MCF 10A (cell line): Measurements from ENCODE around the gene IQCK. TPM values are rescaled to one million over a fixed set of nuclear protein-coding genes. Genes with fewer than 3 reads are reported as not detected.

Experiments used
- BruUV-seq: library from RNA; stranded (reverse); fragments of 400-500 nt; replicated peaks from 2 replicates; lab custom pipeline; 2021; lab: Mats Ljungman, UMichigan
- CTCF ChIA-PET: fragments of 300-600 bp; sonication (Branson Sonifier 250); formaldehyde crosslinking; extraction: SDS; loops from one replicate; lab custom pipeline; 2021; ENCODE audit warnings: antibody characterized with exemption, inconsistent platforms; lab: Yijun Ruan, JAX
- POLR2A ChIA-PET: fragments of 300-600, 350-650 bp; sonication (Branson Sonifier 250); formaldehyde crosslinking; extraction: SDS; loops from one replicate; lab custom pipeline; 2020; ENCODE audit warnings: antibody characterized with exemption, inconsistent platforms; lab: Yijun Ruan, JAX
- DNase-seq: peaks from one replicate; pipeline ENCODE4 v3.0.0-alpha.2; 2018; ENCODE audit not compliant: unreplicated experiment
- H3K27ac Mint-ChIP-seq: one replicate; pipeline ENCODE4 v1.8.0; 2022; ENCODE audit warnings: mild to moderate bottlenecking, low read depth, mixed read lengths; ENCODE audit not compliant: unreplicated experiment
- H3K27me3 Mint-ChIP-seq: one replicate; pipeline ENCODE4 v1.8.0; 2022; ENCODE audit warnings: mixed read lengths; ENCODE audit not compliant: insufficient read depth, unreplicated experiment
- H3K36me3 Mint-ChIP-seq: one replicate; pipeline ENCODE4 v1.8.0; 2022; ENCODE audit warnings: mild to moderate bottlenecking, moderate library complexity, mixed read lengths; ENCODE audit not compliant: insufficient read depth, unreplicated experiment
- H3K4me1 Mint-ChIP-seq: one replicate; pipeline ENCODE4 v1.8.0; 2022; ENCODE audit warnings: mixed read lengths; ENCODE audit not compliant: insufficient read depth, unreplicated experiment
- H3K4me3 Mint-ChIP-seq: one replicate; pipeline ENCODE4 v1.8.0; 2022; ENCODE audit warnings: mild to moderate bottlenecking, moderate library complexity, mixed read lengths; ENCODE audit not compliant: unreplicated experiment
- H3K9me3 Mint-ChIP-seq: one replicate; pipeline ENCODE4 v1.8.0; 2022; ENCODE audit warnings: mixed read lengths; ENCODE audit not compliant: unreplicated experiment
- CTCF ChIP-seq: fragments of 200-600 bp; IDR thresholded peaks from one replicate; pipeline ENCODE4 v1.8.0; 2022; ENCODE audit warnings: antibody characterized with exemption, mild to moderate bottlenecking; ENCODE audit not compliant: unreplicated experiment
- intact Hi-C: fragments of 100-400 bp; cut with micrococcal nuclease; formaldehyde crosslinking; loops from 2 replicates; pipeline ENCODE4 v1.14.1; 2022
- total RNA-seq: library from RNA; stranded (reverse); gene quantifications from 2 replicates; pipeline ENCODE4 v1.2.3, GENCODE V29; 2022

Gene IQCK
- total RNA-seq, 1 experiment from 2014 or later = 5.9 TPM

- no peaks in the 10 kb centered on the region for H3K36me3 Mint-ChIP-seq
- no peak for TF ChIP-seq CTCF
- no peak for DNase-seq
- H3K27me3 Mint-ChIP-seq = peaks cover 12% of the 10 kb centered on the region
- no TSS peak for BruUV-seq
- ChIA-PET CTCF (interaction anchor here (1.0 to 5.5 kb wide), 4 partner anchors 281 to 322 kb away, joined by 3 to 43 read pairs (median 4); no protein-coding TSS in a partner anchor), POLR2A (interaction anchor here (0.9 kb wide), 1 partner anchor 20 kb away, joined by 3 read pairs; no protein-coding TSS in a partner anchor)
- H3K27ac Mint-ChIP-seq = no peak overlapping the region
- H3K9me3 Mint-ChIP-seq = no peaks in the 10 kb centered on the region
- no peak overlapping the region for H3K4me3 Mint-ChIP-seq
- intact Hi-C loops = no loop called here
- peaks cover 10% of the 10 kb centered on the region for H3K4me1 Mint-ChIP-seq
Observed at GRCh38 chr16:19881783-19882182, 163.7 kb downstream of the IQCK start.

GRCh38 chr16:19882186-19882585, 164.1 kb downstream of the IQCK start:
- DNase-seq = no peak
- Mint-ChIP-seq H3K4me3 (no peak overlapping the region), H3K36me3 (no peaks in the 10 kb centered on the region), H3K27ac (no peak overlapping the region), H3K4me1 (peaks cover 10% of the 10 kb centered on the region), H3K9me3 (no peaks in the 10 kb centered on the region), H3K27me3 (peaks cover 12% of the 10 kb centered on the region)
- ChIA-PET POLR2A (interaction anchor here (0.9 kb wide), 1 partner anchor 20 kb away, joined by 3 read pairs; no protein-coding TSS in a partner anchor), CTCF (interaction anchor here (1.0 to 5.5 kb wide), 4 partner anchors 282 to 322 kb away, joined by 3 to 43 read pairs (median 4); no protein-coding TSS in a partner anchor)
- BruUV-seq = no TSS peak
- TF ChIP-seq CTCF = no peak
- intact Hi-C loops = no loop called here

GRCh38 chr16:19882646-19883045, 164.6 kb downstream of the IQCK start:
- H3K36me3 Mint-ChIP-seq = no peaks in the 10 kb centered on the region
- H3K27ac Mint-ChIP-seq = no peak overlapping the region
- H3K9me3 Mint-ChIP-seq = no peaks in the 10 kb centered on the region
- no peak for DNase-seq
- no TSS peak for BruUV-seq
- no peak overlapping the region for H3K4me3 Mint-ChIP-seq
- H3K27me3 Mint-ChIP-seq = peaks cover 12% of the 10 kb centered on the region
- no peak for TF ChIP-seq CTCF
- peaks cover 10% of the 10 kb centered on the region for H3K4me1 Mint-ChIP-seq
- POLR2A ChIA-PET = interaction anchor here (0.7 to 0.9 kb wide), 2 partner anchors 21 to 243 kb away, joined by 3 to 4 read pairs; no protein-coding TSS in a partner anchor
- CTCF ChIA-PET = interaction anchor here (1.0 to 5.5 kb wide), 4 partner anchors 282 to 323 kb away, joined by 3 to 43 read pairs (median 4); no protein-coding TSS in a partner anchor
- intact Hi-C loops = no loop called here

GRCh38 chr16:19883296-19883965, 165.4 kb downstream of the IQCK start:
- no peak for TF ChIP-seq CTCF
- no peak overlapping the region for H3K27ac Mint-ChIP-seq
- no peaks in the 10 kb centered on the region for H3K9me3 Mint-ChIP-seq
- no peaks in the 10 kb centered on the region for H3K36me3 Mint-ChIP-seq
- no TSS peak for BruUV-seq
- DNase-seq = no peak
- peaks cover 10% of the 10 kb centered on the region for H3K4me1 Mint-ChIP-seq
- no peak overlapping the region for H3K4me3 Mint-ChIP-seq
- peaks cover 12% of the 10 kb centered on the region for H3K27me3 Mint-ChIP-seq
- CTCF ChIA-PET = interaction anchor here (1.2 to 6.6 kb wide), 3 partner anchors 283 to 326 kb away, joined by 3 to 184 read pairs (median 43); no protein-coding TSS in a partner anchor
- POLR2A ChIA-PET = interaction anchor here (0.7 kb wide), 1 partner anchor 244 kb away, joined by 4 read pairs; no protein-coding TSS in a partner anchor
- intact Hi-C loops = no loop called here
